Epithelial cell of esophagus (primary cell): Measurements from ENCODE around the gene PRKCI.
A peak's percentile ranks its signal among the peaks of the same experiment; 100 is the strongest.
"Not testable (repeated sequence)": the region's sequence is repeated elsewhere in the genome, so short reads cannot be mapped to it uniquely, and the experiment has no call there.

Experiments used
- DNase-seq: peaks from one replicate; pipeline ENCODE4 v3.0.0; 2010; ENCODE audit warnings: low read depth
- H3K4me3 ChIP-seq: 2 replicates; pipeline ENCODE4 v1.5.1; 2011; ENCODE audit warnings: mild to moderate bottlenecking, low read length, control low read depth
- TF ChIP-seq, protein P1 (sequence below): IDR thresholded peaks from 2 replicates; pipeline ENCODE4 v1.5.1; 2011; ENCODE audit warnings: low read depth, mild to moderate bottlenecking, low read length, control low read depth, inconsistent platforms; ENCODE audit not compliant: insufficient read depth; ENCODE audit errors: missing control alignments

Gene PRKCI

DNA sequence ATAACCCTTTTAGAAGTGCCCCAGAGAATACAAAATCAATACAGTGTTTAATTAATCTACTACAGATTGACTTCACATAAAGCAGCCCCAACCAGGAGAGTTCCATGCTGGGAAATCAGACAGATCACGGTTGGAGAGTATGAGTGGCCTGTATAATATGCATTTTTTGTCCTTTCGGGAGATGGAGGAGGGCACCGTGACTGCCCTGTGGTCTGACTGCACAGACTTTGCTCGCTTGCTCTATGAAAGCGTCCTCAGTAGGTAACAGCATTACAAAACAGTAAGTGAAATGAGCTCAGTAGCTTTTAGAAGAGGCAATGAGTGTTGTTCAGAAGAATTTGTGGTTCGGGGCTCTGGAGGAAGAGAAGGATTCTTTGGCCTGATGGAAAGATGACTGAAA is 101.1 kb downstream of the PRKCI start:
- TF ChIP-seq, protein P1, sequence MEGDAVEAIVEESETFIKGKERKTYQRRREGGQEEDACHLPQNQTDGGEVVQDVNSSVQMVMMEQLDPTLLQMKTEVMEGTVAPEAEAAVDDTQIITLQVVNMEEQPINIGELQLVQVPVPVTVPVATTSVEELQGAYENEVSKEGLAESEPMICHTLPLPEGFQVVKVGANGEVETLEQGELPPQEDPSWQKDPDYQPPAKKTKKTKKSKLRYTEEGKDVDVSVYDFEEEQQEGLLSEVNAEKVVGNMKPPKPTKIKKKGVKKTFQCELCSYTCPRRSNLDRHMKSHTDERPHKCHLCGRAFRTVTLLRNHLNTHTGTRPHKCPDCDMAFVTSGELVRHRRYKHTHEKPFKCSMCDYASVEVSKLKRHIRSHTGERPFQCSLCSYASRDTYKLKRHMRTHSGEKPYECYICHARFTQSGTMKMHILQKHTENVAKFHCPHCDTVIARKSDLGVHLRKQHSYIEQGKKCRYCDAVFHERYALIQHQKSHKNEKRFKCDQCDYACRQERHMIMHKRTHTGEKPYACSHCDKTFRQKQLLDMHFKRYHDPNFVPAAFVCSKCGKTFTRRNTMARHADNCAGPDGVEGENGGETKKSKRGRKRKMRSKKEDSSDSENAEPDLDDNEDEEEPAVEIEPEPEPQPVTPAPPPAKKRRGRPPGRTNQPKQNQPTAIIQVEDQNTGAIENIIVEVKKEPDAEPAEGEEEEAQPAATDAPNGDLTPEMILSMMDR, result no peak
- DNase-seq, result no peak
- no peak overlapping the region for H3K4me3 ChIP-seq

DNA sequence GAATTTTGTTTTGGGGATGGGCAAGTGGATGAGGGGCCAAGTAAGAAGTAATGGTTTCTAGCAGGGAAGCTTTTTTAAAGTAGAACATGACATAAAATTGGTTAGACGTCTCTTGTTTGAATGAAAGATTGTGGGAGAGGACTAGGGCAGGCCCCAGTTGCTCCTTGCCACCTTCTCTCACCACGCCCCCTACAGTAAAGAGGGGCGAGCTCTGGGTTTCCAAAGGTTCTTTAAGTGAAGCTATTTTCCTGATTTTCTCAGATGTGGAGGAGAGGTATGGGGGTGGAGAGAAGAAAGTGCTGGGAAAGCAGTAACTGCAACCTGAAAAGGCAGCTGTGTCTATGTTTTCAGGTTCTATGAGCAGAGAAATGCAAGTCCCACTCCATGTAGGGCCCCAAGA is 102.7 kb downstream of the PRKCI start:
- H3K4me3 ChIP-seq, result no peak overlapping the region
- DNase-seq, result no peak
- TF ChIP-seq, protein P1, result no peak

DNA sequence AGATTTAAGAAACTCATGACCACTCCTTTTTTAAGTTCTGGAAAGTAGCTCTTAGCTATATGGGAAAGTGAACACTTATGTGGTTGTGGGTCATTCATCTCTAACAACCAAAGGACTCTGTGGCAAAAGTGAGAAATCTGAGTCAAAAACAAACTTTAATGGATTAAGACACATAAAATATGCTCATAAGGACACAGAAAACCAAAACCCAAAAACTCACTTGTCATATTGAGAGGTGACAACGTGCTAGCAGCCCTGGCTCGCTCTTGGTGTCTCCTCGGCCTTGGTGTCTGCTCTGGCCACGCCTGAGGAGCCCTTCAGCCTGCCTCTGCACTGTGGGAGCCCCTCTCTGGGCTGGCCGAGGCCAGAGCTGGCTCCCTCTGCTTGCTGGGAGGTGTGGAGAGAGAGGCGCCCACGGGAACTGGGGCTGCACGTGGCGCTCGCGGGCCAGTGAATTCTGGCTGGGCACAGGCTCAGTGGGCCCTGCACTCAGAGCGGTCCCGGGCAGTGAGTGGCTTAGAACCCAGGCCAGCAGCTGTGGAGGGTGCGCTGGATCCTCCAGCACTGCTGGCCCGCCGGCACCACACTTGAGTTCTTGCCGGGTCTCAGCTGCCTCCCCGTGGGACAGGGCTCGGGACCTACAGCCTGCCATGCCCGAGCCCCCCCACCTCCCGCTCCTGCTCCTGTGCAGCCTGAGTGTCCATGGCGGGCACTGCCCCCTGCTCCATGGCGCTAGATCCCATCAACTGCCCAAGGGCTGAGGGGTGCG is 105.0 kb downstream of the PRKCI start:
- TF ChIP-seq, protein P1, result no peak
- H3K4me3 ChIP-seq, result no peak overlapping the region
- DNase-seq, result no peak

DNA sequence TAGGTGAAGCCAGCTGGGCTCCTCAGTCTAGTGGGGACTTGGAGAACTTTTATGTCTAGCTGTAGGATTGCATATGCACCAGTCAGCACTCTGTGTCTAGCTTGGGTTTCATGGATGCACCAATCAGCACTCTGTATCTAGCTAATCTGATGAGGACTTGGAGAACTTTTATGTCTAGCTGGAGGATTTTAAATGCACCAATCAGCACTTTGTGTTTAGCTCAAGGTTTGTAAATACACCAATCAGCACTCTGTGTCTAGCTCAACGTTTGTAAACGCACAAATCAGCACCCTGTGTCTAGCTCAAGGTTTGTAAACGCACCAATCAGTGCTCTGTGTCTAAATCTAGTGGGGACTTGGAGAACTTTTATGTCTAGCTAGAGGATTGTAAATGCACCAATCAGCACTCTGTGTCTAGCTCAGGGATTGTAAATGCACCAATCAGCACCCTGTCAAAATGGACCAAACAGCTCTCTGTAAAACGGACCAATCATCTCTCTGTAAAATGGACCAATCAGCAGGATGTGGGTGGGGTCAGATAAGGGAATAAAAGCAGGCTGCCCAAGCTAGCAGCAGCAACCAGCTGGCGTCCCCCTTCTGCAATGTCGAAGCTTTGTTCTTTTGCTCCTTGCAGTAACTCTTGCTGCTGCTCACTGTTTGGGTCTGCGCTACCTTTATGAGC is 105.8 kb downstream of the PRKCI start:
- not testable (repeated sequence) for DNase-seq, H3K4me3 ChIP-seq

DNA sequence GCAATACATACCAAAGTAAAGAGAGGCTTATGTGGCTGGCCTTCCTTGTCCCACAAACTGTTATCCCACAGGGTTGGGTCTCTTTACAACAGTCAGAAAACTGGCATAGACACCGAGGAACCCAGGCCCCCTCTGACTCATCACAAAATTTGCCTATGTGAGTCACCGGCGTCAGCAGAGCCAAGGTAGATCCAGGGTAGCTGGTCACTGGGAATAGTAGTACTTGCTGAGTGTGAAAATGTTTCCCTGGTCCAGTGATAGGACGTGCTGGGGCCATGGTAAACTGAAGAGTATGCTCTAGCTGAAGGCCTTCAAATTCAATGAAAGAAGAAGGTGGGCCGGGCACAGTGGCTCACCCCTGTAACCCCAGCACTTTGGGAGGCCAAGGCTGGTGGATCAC is 108.1 kb downstream of the PRKCI start:
- TF ChIP-seq, protein P1, result no peak
- H3K4me3 ChIP-seq, result no peak overlapping the region
- DNase-seq, result peak; percentile 79

DNA sequence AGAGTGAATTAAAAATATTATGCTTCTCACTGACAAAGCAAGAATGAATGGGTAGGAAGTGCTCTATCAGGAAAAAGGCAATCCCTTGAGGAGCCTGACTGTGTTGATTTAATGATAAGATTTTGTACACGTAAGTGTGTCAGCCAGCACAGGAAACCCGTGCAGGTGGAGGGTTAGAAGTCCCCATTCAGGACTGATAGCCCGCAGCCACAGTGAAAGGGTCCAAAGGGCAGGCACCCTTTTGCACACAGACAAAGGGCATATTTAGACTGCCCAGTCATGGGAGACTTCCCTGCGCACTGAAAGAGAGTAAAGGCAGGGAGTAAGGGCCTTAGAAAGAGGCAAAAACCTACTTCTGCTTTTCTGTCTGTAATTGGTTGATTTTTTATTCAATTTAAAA is 108.9 kb downstream of the PRKCI start:
- no peak for DNase-seq
- TF ChIP-seq, protein P1, result no peak
- no peak overlapping the region for H3K4me3 ChIP-seq

DNA sequence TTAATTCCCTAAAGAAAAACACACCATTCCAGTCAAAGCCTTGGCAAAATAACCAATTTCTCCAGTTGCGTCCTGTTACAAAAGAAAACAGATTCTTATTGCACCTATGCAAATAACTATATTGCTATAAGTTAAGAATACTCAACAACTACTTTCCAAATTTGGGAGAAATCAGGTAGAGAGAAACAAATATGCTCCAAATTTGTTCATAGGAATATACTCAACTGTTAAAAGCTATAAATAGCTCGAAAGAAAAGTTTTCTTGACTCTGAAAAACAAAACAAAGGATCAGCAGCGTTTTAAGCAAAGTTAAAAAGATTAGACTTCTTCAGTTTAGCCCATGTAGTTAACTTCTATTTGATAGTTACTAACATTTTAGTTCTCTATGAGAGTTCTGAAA is 115.2 kb downstream of the PRKCI start:
- no peak overlapping the region for H3K4me3 ChIP-seq
- TF ChIP-seq, protein P1, result no peak
- DNase-seq, result no peak
